SKM-1 treated with dmso at 0.1 percent for 144 hours (cell line): ENCODE data around the gene DHDDS.

ENCODE experiments used
- DNase-seq: peaks from one replicate; lab custom pipeline; 2025; ENCODE audit not compliant: unreplicated experiment; lab: John Stamatoyannopoulos, UW

DHDDS gene

DNA sequence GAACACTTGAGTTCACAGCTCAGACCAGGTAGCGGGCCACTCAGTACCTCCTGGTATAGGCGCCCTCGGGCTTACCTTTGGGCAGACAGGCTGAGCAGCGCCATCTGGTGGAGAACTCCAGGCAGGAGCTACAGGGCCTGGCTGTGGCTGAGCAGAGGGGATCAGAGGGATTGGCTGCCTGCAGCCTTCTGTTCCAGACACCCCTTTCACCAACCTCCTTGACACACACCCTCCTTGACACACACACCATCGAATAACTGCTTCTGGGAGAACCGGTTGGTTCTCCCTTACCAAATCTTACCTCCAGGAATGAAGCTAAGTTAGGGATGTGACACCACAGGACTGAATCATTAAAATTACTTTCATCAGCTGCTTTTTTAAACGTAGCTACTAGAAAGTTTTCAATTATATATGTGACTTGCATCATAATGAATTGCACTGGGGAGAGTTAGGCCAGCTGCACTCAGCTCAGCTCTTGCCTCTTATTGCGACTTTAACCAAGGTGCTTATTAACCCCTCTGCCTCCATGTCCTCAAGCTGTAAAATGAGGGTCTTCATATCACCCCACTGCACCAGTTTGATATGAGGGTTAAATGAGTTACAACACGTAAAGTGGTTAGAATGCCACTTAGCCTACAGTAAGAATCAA is 14.9 kb upstream of the DHDDS start:
- peak; percentile 53 for DNase-seq

- no peak for DNase-seq
These were observed 13.2 kb upstream of the DHDDS start for GRCh38 chr1:26418865-26419349.

- DNase-seq, result no peak
These were observed 12.6 kb upstream of the DHDDS start for GRCh38 chr1:26419494-26419893.

GRCh38 chr1:26429721-26430120 is 2.4 kb upstream of the DHDDS start:
- DNase-seq, result no peak

- no peak for DNase-seq
These were observed 672 bp downstream of the DHDDS start for GRCh38 chr1:26432793-26433192.

DNA sequence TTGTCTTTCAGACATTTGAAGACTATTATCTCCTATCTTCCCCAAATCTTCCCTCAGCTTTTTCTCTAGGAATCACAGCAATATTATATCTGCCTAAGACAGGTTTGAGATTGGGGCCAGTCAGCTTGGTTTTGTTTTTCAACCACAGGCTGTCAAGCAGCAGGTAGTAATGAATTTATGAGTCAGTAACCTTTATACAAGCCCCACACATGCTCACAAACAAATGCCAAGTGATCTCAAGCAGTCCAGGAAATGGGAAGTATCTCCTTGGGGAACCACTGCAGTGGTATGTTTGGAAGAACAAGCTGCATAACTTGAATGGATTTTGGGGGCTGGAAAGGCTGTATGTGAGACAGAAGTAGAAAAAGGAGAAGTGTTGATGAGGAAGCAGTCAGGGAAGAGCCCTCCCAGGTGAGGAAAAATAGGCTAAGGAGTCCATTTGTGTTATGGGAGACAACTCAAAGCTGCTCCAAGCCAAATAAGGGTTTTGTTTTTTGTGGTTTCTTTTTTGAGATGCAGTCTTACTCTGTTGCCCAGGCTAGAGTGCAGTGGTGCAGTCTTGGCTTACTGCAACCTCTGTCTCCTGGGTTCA is 2.1 kb downstream of the DHDDS start:
- no peak for DNase-seq

DNA sequence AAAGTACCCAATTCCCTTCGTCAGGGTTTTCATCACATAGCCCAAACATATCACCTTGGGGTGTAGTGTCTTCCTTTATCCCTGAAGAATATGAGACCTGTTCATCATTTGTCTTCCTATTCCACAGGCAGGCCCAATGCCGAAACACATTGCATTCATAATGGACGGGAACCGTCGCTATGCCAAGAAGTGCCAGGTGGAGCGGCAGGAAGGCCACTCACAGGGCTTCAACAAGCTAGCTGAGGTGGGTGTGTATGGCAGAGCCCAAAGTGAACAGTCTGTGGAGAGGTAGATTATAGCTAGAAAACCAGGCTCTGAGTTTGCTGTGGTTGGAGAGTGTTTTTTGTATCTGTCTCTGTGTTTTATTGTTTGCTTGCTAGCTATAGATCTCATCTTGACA is 5.9 kb downstream of the DHDDS start:
- no peak for DNase-seq

DNA sequence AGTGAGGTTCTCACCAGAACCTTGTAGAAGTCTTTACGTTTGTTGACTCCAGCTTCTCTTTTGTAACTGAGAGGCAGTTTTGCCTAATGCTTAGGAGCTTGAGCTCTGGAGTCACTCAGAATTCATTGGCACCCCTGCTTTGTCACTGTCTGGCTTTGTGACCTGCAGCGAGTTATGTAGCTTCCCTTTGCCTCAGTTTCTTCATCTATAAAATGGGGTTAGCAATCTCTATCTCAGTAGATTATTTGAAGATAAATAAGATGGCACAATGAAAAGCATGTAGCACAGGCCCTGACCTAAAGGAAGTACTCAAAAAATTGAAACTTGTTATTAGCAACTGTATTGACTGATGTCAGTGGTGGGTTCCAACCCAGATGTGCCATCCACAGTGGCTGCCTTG is 8.1 kb downstream of the DHDDS start:
- DNase-seq, result no peak

DNA sequence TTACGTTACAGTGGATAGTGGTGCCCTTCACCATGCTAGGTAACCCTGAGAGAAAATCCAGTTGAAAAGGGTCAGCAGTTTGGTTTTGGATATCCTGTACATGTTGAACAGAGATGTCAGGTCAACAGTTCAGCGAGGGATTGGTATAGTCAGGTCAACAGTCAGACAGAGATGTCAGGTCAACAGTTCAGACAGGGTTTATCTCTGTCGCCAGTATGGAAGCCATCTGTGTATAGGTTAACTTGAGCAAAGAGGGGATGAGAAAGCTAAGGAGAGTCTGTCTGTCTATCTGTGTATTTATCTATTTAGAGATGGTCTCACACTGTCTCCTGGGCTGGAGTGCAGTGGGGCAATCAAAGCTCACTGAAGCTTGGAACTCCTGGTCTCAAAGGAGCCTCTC is 17.7 kb downstream of the DHDDS start:
- DNase-seq, result no peak

- DNase-seq, result no peak
These were observed 18.8 kb downstream of the DHDDS start for GRCh38 chr1:26450908-26451307.

GRCh38 chr1:26452459-26453183 is 20.5 kb downstream of the DHDDS start:
- no peak for DNase-seq

DNA sequence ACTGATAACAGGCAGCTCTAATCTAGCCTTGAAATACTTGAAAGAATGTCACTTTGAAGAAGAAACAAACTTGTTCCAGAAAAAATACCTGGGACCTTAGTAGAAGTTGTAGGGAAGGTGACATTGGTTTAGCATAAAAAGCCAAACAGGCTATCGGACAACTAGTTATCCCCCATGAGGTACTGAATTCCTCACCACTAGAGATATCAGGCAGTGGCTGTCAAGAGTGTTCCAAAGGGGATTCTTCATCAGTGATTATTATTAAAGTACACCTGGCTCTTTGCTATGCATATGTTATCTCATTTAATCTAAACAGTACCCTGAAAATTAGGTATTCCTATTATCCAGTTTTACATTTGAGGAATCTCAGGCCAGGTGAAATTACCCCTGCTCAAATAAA is 27.0 kb downstream of the DHDDS start:
- DNase-seq, result no peak

- DNase-seq, result no peak
These were observed 27.5 kb downstream of the DHDDS start for GRCh38 chr1:26459573-26460031.

DNA sequence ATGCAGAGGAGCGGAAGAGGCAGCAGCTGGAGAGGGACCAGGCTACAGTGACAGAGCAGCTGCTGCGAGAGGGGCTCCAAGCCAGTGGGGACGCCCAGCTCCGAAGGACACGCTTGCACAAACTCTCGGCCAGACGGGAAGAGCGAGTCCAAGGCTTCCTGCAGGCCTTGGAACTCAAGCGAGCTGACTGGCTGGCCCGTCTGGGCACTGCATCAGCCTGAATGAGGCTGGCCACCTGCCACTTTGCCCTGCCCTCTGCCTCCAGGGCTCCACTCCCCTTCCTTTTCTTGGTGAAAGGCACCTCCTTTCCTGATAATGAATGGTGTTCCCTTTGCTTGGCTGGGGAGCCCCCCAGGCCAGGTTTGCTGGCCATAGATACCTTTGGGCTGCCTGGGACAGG is 36.8 kb downstream of the DHDDS start:
- no peak for DNase-seq

GRCh38 chr1:26469558-26469957 is 37.4 kb downstream of the DHDDS start:
- DNase-seq, result no peak

DNA sequence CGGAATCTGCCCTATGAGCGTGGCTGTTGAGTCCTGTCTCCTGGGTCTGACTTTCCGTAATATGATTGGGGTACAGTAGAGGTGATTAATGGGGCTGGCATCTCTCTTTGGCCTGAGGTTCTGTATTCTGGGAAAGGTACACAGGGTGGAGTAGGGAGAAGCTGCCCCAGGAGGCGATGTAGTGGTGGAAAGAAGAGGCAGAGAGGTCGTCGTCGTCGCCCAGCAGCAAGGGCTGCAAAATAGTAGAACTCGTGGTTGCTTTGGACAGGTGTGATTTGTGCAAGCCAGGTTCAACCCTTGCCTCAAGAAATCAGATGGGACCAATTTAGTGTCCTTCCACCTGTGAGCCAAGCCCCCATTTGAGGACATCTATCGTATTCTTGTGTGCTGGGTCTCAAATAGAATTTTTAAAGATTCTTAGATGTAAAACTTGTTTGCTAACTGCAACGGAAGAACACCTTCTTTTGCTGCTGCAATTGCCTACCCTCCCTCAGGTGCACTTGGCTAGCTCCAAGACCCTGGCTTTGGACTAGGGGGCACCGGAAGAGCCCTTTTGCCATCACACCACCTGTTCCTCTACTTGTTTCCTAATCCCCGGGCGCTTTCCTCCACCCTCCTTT is 38.9 kb downstream of the DHDDS start:
- DNase-seq, result no peak

DNA sequence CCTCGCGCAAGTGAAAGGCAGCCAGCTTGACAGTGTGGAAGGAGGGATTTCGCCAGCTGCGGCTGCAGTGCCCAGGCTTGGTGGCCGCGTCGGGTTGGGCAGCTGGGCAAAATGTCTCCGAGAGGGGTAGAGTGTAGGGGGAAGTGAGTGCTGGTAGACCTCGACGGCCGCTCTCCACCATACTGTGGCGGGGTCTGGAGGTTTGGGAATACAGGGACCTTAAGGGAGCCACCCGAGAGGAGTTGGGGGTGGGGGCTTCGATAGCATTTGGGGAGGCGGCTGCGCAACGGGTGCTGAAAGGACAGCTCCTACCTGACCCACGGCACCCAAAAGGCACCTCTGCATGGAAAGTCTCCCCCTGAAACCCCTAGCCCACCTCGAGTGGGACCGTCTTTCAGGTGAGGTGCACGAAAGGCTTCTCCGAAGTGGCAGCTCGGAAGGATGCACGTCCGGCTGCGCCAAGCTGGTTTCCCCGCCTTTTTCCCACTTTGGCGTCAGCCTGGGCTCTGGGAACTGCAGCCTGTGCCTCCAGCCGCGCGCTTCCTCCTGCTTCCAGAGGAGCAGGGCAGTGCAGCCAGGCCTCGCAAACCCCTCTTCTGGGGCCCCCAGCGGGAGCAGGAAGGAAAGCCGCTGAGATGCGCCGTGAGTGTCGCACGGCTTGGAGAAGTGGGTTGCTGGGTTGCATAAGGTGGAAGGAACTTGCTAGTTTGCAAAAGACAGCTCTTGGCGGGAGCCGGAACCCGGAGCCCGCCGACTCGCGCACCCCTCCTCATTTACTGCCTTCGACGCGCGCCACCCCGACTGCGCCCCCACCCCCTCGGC is 39.6 kb downstream of the DHDDS start:
- DNase-seq, result peak; percentile 98

GRCh38 chr1:26472320-26472900 is 40.3 kb downstream of the DHDDS start, which contains the start of gene HMGN2:
TSS of gene HMGN2 (plus strand) at chr1:26472440. CDS start at chr1:26472613, 173 bp downstream.
- peak; percentile 98 for DNase-seq

DNA sequence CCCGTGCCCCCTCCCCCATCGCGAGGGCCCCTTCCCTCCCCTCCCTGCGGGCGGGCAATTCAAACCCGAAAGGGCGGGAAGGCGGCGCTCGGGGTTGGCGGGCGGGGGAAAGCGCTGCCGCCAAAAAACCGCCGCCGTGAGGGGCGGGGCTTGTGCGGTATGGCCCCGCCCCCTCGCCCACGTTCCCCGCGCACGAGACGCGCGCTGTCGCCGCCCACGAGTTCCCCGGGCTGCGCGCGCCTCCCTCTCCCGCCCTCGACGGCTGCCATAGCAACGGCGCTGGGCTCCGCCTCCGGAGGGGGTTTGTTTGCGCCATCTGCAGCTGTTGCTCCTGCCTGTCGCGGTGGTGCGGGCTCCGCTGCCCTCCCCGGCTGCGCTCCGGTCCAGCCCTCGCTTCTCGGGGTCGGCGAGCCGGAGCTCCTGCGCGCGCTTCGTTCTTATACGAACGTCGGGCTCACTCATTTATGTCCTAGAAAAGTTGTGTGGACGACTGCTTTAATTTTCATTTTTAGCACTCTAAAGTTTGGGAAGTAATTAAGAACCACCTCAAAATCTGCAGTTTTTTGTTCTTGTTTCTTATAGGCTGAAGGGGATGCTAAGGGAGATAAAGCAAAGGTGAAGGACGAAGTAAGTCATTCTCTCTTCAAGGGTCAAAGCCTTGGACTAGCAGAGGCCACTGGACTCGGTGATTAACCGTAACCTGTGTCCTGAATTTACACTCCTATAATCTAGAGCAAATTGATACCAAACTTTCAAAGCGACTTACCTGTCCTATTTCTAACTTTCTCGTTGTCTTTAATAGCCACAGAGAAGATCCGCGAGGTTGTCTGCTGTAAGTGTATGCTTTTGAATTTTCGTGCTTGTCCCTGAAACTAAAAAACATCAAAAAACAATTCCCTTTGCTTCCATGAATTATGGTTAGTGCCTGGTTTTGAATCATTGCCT is 41.1 kb downstream of the DHDDS start:
- peak; percentile 94 for DNase-seq
